HG02885 (cell line): ENCODE data around the gene TPM4.
"Not testable (repeated sequence)": the region's sequence is repeated elsewhere in the genome, so short reads cannot be mapped to it uniquely, and the experiment has no call there.

ENCODE experiments used
- ATAC-seq: cut with Tn5 transposase; IDR thresholded peaks from one replicate; pipeline ENCODE4 v1.9.1; 2021; ENCODE audit warnings: mild to moderate bottlenecking; ENCODE audit not compliant: unreplicated experiment, poor library complexity

The TPM4 gene

GRCh38 chr19:16119075-16119857, 43.0 kb downstream of the TPM4 start:
- ATAC-seq, result not testable (repeated sequence)

- no peak for ATAC-seq
Observed at GRCh38 chr19:16121141-16121540, 44.8 kb downstream of the TPM4 start.

GRCh38 chr19:16121967-16122366, 45.7 kb downstream of the TPM4 start:
- ATAC-seq, result no peak

GRCh38 chr19:16124953-16125352, 48.7 kb downstream of the TPM4 start:
- ATAC-seq, result no peak

GRCh38 chr19:16125737-16126495, 49.6 kb downstream of the TPM4 start:
- ATAC-seq, result no peak

GRCh38 chr19:16127080-16127479, 50.8 kb downstream of the TPM4 start:
- no peak for ATAC-seq

GRCh38 chr19:16127776-16128371, 51.6 kb downstream of the TPM4 start:
- ATAC-seq, result no peak

- ATAC-seq, result no peak
Observed at GRCh38 chr19:16131648-16132047, 55.4 kb downstream of the TPM4 start.

GRCh38 chr19:16133818-16134217, 57.5 kb downstream of the TPM4 start:
- no peak for ATAC-seq

- ATAC-seq, result no peak
Observed at GRCh38 chr19:16134510-16134909, 58.2 kb downstream of the TPM4 start.

- ATAC-seq, result no peak
Observed at GRCh38 chr19:16135430-16136127, 59.3 kb downstream of the TPM4 start.

- ATAC-seq, result no peak
Observed at GRCh38 chr19:16136185-16136999, 60.1 kb downstream of the TPM4 start.

GRCh38 chr19:16139752-16140151, 63.5 kb downstream of the TPM4 start:
- no peak for ATAC-seq

GRCh38 chr19:16141043-16141442, 64.7 kb downstream of the TPM4 start:
- ATAC-seq, result no peak

GRCh38 chr19:16142032-16142580, 65.8 kb downstream of the TPM4 start:
- ATAC-seq, result no peak

GRCh38 chr19:16143399-16144215, 67.3 kb downstream of the TPM4 start, which contains the start of gene HSH2D:
Gene HSH2D, plus strand, starts transcription at chr19:16143685. Its CDS starts 5,066 bp downstream, at chr19:16148751.
- peak; percentile 64 for ATAC-seq

- ATAC-seq, result no peak
Observed at GRCh38 chr19:16144216-16144581, 67.9 kb downstream of the TPM4 start.

GRCh38 chr19:16146112-16146511, 69.8 kb downstream of the TPM4 start:
- ATAC-seq, result no peak
